Glutamatergic neuron (in vitro differentiated cells): ENCODE data around the gene ALG8. TPM values are rescaled to one million over a fixed set of nuclear protein-coding genes. Genes with fewer than 3 reads are reported as not detected.

Experiments used
- DNase-seq: peaks from one replicate; pipeline ENCODE4 v3.0.0; 2022
- H3K27ac Mint-ChIP-seq: one replicate; pipeline ENCODE4 v1.8.0; 2020; ENCODE audit warnings: mild to moderate bottlenecking, mixed read lengths, inconsistent platforms; ENCODE audit not compliant: unreplicated experiment
- H3K27me3 Mint-ChIP-seq: one replicate; pipeline ENCODE4 v1.8.0; 2020; ENCODE audit warnings: mild to moderate bottlenecking, moderate library complexity, mixed read lengths, inconsistent platforms; ENCODE audit not compliant: unreplicated experiment
- H3K36me3 Mint-ChIP-seq: one replicate; pipeline ENCODE4 v1.8.0; 2020; ENCODE audit warnings: mild to moderate bottlenecking, mixed read lengths, inconsistent platforms; ENCODE audit not compliant: unreplicated experiment
- H3K4me1 Mint-ChIP-seq: one replicate; pipeline ENCODE4 v1.8.0; 2020; ENCODE audit warnings: mild to moderate bottlenecking, low read depth, mixed read lengths, inconsistent platforms; ENCODE audit not compliant: unreplicated experiment
- H3K4me3 Mint-ChIP-seq: one replicate; pipeline ENCODE4 v1.8.0; 2020; ENCODE audit warnings: mild to moderate bottlenecking, mixed read lengths, inconsistent platforms; ENCODE audit not compliant: unreplicated experiment
- H3K9me3 Mint-ChIP-seq: one replicate; pipeline ENCODE4 v1.8.0; 2020; ENCODE audit warnings: mild to moderate bottlenecking, moderate library complexity, mixed read lengths, inconsistent platforms; ENCODE audit not compliant: unreplicated experiment
- total RNA-seq: library from RNA; stranded (reverse); fragmentation: NEBNext Ultra II Directional; extraction: Animal tissue kit (Norgen Biotek cat#: 25700); gene quantifications from one replicate; pipeline ENCODE4 v1.2.1, GENCODE V29; 2021; ENCODE audit not compliant: unreplicated experiment
- TF ChIP-seq, protein P1 (sequence below): fragments of 200-600 bp; sonication (generic); IDR thresholded peaks from one replicate; pipeline ENCODE4 v1.5.0; 2021; ENCODE audit not compliant: partially characterized antibody, unreplicated experiment

Gene ALG8
- total RNA-seq, 1 donor from 2014 or later, result 30.3 TPM

DNA sequence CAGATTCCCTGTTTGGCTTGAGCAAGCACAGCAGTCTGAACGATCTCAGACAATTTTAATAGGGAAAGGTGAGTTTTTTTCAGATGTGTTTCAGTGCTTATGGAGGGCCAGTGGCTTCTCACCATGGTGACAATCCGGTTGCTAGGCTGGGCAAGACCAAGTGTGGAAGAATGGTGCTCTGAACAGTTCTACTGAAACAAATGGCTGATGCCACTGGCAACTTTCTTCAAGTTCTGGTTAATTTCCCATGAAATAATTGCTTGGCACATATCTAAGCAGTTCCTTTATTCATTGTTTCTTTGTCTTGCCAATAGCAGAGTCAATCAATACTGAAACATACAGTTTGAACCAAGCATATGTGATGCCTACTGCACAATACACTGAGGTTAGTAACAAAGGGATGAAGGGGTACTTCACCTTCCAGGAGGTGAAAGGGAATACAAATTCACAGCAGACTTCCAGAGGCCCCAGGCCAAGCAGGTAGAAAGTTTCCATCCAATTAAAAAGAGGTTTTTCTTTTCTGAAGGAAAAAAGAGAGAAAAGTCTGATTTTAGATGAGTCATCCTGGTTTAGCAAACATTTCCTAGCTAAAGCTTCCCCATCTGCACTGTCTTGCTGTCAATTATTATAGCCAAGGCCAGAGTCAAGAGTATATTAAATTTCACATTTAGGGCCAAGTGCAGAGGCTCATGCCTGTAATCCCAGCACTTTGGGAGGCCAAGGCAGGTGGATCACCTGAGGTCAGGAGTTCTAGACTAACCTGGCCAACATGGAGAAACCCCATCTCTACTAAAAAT, 38.6 kb downstream of the ALG8 start:
- Mint-ChIP-seq H3K4me1 (peaks cover 7% of the 10 kb centered on the region), H3K36me3 (no peaks in the 10 kb centered on the region), H3K27me3 (no peaks in the 10 kb centered on the region), H3K27ac (peak overlapping the region; percentile 67), H3K9me3 (no peaks in the 10 kb centered on the region), H3K4me3 (no peak overlapping the region)
- TF ChIP-seq, protein P1, sequence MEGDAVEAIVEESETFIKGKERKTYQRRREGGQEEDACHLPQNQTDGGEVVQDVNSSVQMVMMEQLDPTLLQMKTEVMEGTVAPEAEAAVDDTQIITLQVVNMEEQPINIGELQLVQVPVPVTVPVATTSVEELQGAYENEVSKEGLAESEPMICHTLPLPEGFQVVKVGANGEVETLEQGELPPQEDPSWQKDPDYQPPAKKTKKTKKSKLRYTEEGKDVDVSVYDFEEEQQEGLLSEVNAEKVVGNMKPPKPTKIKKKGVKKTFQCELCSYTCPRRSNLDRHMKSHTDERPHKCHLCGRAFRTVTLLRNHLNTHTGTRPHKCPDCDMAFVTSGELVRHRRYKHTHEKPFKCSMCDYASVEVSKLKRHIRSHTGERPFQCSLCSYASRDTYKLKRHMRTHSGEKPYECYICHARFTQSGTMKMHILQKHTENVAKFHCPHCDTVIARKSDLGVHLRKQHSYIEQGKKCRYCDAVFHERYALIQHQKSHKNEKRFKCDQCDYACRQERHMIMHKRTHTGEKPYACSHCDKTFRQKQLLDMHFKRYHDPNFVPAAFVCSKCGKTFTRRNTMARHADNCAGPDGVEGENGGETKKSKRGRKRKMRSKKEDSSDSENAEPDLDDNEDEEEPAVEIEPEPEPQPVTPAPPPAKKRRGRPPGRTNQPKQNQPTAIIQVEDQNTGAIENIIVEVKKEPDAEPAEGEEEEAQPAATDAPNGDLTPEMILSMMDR, result no peak
- no peak for DNase-seq

DNA sequence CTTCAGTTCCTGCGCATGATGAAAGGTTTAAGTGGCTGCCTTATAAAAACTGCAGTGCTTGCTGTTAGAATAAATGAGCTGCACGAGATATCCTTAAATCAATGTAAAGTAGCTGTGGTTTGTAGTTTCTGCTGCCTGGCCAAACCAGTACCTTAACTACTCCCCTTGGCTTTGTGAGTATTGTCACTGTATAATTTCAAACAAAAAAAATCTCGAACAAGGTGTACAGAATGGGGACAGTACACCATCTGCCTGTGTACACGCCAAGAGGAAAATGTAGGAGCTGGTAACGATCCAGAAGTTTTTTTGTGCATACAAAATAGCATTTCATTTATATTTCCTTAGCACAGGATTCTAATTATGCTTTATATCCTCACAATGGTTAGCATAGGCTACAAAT, 39.2 kb downstream of the ALG8 start:
- TF ChIP-seq, protein P1, result no peak
- Mint-ChIP-seq H3K4me3 (no peak overlapping the region), H3K9me3 (no peaks in the 10 kb centered on the region), H3K27me3 (no peaks in the 10 kb centered on the region), H3K4me1 (peaks cover 7% of the 10 kb centered on the region), H3K36me3 (no peaks in the 10 kb centered on the region), H3K27ac (no peak overlapping the region)
- no peak for DNase-seq

DNA sequence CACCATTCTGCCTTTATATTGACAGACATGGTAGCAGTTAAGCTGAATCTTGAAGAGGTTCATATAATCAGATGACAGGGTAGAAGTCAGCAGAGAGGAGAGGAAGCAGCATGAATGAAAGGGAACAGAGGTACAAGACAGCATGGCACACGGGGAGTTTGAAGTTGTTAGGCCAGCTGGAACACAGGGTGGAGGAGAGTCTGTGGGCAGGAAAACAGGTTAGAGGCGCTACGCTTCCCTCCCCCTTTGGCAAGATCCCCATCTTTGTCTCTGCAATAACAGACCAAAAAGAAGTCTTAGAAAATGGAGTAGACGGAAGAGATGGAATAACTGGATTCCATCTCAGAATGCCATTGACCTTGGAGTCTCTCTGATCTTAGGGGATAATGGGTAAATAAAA, 39.8 kb downstream of the ALG8 start:
- TF ChIP-seq, protein P1, result no peak
- Mint-ChIP-seq H3K36me3 (no peaks in the 10 kb centered on the region), H3K27ac (no peak overlapping the region), H3K9me3 (no peaks in the 10 kb centered on the region), H3K4me3 (no peak overlapping the region), H3K27me3 (no peaks in the 10 kb centered on the region), H3K4me1 (peaks cover 7% of the 10 kb centered on the region)
- no peak for DNase-seq

DNA sequence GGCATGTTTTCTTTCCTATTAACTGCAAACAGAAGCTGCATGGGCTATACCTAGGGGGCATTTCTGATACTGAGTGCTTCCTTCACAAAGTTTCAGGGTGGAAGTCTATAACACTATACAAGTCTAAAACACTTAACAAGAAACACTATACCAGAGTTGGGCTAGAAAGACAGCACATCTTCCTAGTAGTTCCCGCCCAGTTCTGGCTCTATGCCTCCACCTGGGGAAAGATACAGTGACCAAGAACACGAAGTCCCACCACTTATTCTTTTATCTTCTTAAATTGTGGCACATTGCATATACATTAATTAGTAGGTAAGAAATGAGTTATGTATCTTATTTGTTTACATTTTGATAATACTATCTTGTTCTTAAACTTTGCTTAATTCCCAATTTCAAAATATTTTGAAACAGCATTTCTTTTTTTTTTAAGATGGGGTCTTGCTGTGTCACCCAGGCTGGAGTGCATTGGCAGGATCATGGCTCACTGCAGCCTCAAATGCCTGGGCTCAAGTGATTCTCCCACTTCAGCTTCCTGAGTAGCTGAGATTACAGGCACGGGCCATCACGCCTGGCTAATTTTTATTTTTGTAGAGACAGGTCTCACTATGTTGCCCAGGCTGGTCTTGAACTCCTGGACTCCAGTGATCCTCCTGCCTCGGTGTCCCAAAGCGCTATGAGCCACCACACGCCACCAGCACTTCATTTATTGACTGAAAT, 41.6 kb downstream of the ALG8 start:
- H3K36me3 Mint-ChIP-seq, result no peaks in the 10 kb centered on the region

More for the DNA sequence above, 41.6 kb downstream of the ALG8 start:
- Mint-ChIP-seq H3K27me3 (no peaks in the 10 kb centered on the region), H3K9me3 (no peaks in the 10 kb centered on the region), H3K4me1 (peaks cover 7% of the 10 kb centered on the region), H3K4me3 (no peak overlapping the region), H3K27ac (no peak overlapping the region)
- TF ChIP-seq, protein P1, result no peak
- no peak for DNase-seq
